HCT116 (cell line): Measurements from ENCODE around the gene HLA-F. TPM values are rescaled to one million over a fixed set of nuclear protein-coding genes. Genes with fewer than 3 reads are reported as not detected.

Experiments
- ATAC-seq: fragments of 200-7000 bp; cut with Tn5 transposase; 2 replicates; pipeline ENCODE4 v1.9.1; 2020; ENCODE audit warnings: mild to moderate bottlenecking, moderate library complexity
- BruUV-seq: library from RNA; stranded (reverse); fragments of 400-500 nt; replicated peaks from 2 replicates; lab custom pipeline; 2021; lab: Mats Ljungman, UMichigan
- CTCF ChIA-PET: fragments of 300-600 bp; sonication (Branson Sonifier 250); formaldehyde crosslinking; loops from one replicate; lab custom pipeline; 2021; ENCODE audit warnings: antibody characterized with exemption; lab: Charles Lee
- POLR2A ChIA-PET: fragments of 300-600, 350-600 bp; sonication (Branson Sonifier 250); formaldehyde crosslinking; loops from one replicate; lab custom pipeline; 2021; ENCODE audit warnings: antibody characterized with exemption; lab: Charles Lee
- RAD21 ChIA-PET, 2 experiments: fragments of 300-600 bp; sonication (Branson Sonifier 250); formaldehyde crosslinking; loops; one replicate each; lab custom pipeline; 2023; ENCODE audit warnings: low total read pairs in 2 of 2; ENCODE audit not compliant: uncharacterized antibody in 2 of 2, unreplicated experiment in 2 of 2, low non-redundant PET in 1 of 2; lab: Charles Lee
- DNase-seq: peaks from one replicate; pipeline ENCODE4 v3.0.0-alpha.2; 2010; ENCODE audit warnings: low read depth, low spot score
- H2AFZ ChIP-seq: fragments of 200-600 bp; shearing (Covaris generic), sonication (generic); 2 replicates; pipeline ENCODE4 v1.6.1; 2017; ENCODE audit warnings: low read depth, mixed run types, mixed read lengths, antibody characterized with exemption, low read length; ENCODE audit not compliant: poor library complexity, severe bottlenecking
- H3K27ac ChIP-seq: 2 replicates; pipeline ENCODE4 v1.5.1; 2012; ENCODE audit warnings: low read depth, low read length
- H3K27me3 ChIP-seq: fragments of 200-600 bp; sonication (generic); 2 replicates; pipeline ENCODE4 v1.6.1; 2016; ENCODE audit warnings: mixed run types, low read length, mixed read lengths; ENCODE audit not compliant: insufficient read depth
- H3K36me3 ChIP-seq, 2 experiments: fragments of 200-500 bp in 1 of 2; fragments of 200-600 bp in 1 of 2; sonication (Bioruptor generic) in 1 of 2; sonication (generic) in 1 of 2; 2 replicates each; pipeline versions ENCODE4 v1.5.1 to v1.6.1; 2014 to 2016; ENCODE audit warnings: low read length in 2 of 2, inconsistent platforms in 1 of 2, mixed read lengths in 1 of 2, mixed run types in 1 of 2; ENCODE audit not compliant: insufficient read depth in 2 of 2, control insufficient read depth in 1 of 2
- H3K4me1 ChIP-seq, 2 experiments: fragments of 200-600 bp in 1 of 2; sonication (generic) in 1 of 2; 2 replicates each; pipeline versions ENCODE4 v1.5.1 to v1.6.1; 2012 to 2017; ENCODE audit warnings: low read length in 2 of 2, inconsistent platforms in 1 of 2, mild to moderate bottlenecking in 1 of 2, mixed read lengths in 1 of 2, mixed run types in 1 of 2, moderate library complexity in 1 of 2; ENCODE audit not compliant: insufficient read depth in 2 of 2, control insufficient read depth in 1 of 2
- H3K4me2 ChIP-seq: fragments of 200-600 bp; sonication (generic); 2 replicates; pipeline ENCODE4 v1.6.1; 2017; ENCODE audit warnings: mixed run types, low read length, mixed read lengths
- H3K4me3 ChIP-seq, 2 experiments: fragments of 200-600 bp in 1 of 2; sonication (generic) in 1 of 2; replicated peaks in 1 of 2; 2 replicates each; pipeline ENCODE4 v1.5.1; 2011 to 2016; ENCODE audit warnings: low read length in 2 of 2, control low read depth in 1 of 2, low read depth in 1 of 2, mild to moderate bottlenecking in 1 of 2, mixed read lengths in 1 of 2, mixed run types in 1 of 2
- H3K79me2 ChIP-seq: fragments of 200-600 bp; sonication (generic); 2 replicates; pipeline ENCODE4 v1.6.1; 2017; ENCODE audit warnings: mild to moderate bottlenecking, mixed run types, low read length, moderate library complexity, mixed read lengths; ENCODE audit not compliant: insufficient read depth
- H3K9ac ChIP-seq: fragments of 200-600 bp; sonication (generic); 2 replicates; pipeline ENCODE4 v1.6.1; 2016; ENCODE audit warnings: low read length, mixed read lengths
- H3K9me2 ChIP-seq: fragments of 200-600 bp; sonication (generic), shearing (Covaris generic); 2 replicates; pipeline ENCODE4 v1.6.1; 2017; ENCODE audit warnings: mixed run types, mild to moderate bottlenecking, moderate library complexity; ENCODE audit not compliant: insufficient read depth
- H3K9me3 ChIP-seq, 2 experiments: fragments of 200-500 bp in 1 of 2; fragments of 200-600 bp in 1 of 2; sonication (Bioruptor generic) in 1 of 2; sonication (generic) in 1 of 2; 2 replicates each; pipeline ENCODE4 v1.6.1; 2014 to 2017; ENCODE audit warnings: low read length in 2 of 2, mixed read lengths in 2 of 2, inconsistent platforms in 1 of 2, low read depth in 1 of 2, mild to moderate bottlenecking in 1 of 2, mixed run types in 1 of 2, moderate library complexity in 1 of 2; ENCODE audit not compliant: control insufficient read depth in 1 of 2, insufficient read depth in 1 of 2
- H4K20me1 ChIP-seq: fragments of 200-600 bp; sonication (generic), shearing (Covaris generic); 2 replicates; pipeline ENCODE4 v1.6.1; 2017; ENCODE audit warnings: mixed run types, mild to moderate bottlenecking, moderate library complexity; ENCODE audit not compliant: insufficient read depth
- CBX3 ChIP-seq: IDR thresholded peaks from 2 replicates; pipeline ENCODE4 v1.6.1; 2012; ENCODE audit warnings: low read depth
- EGR1 ChIP-seq: IDR thresholded peaks from 2 replicates; pipeline ENCODE4 v1.6.1; 2012; ENCODE audit warnings: low read depth
- ELF1 ChIP-seq: IDR thresholded peaks from 2 replicates; pipeline ENCODE4 v1.6.1; 2012; ENCODE audit warnings: low read depth, borderline replicate concordance
- EZH2 ChIP-seq: fragments of 200-600 bp; sonication (generic); IDR thresholded peaks from 2 replicates; pipeline ENCODE4 v1.6.1; 2017; ENCODE audit warnings: antibody characterized with exemption, mixed run types
- EZH2phosphoT487 ChIP-seq: fragments of 200-600 bp; IDR thresholded peaks from 2 replicates; pipeline ENCODE4 v1.6.1; 2018; ENCODE audit warnings: antibody characterized with exemption, borderline replicate concordance
- POLR2A ChIP-seq: IDR thresholded peaks from 2 replicates; pipeline ENCODE4 v1.7.0; 2011; ENCODE audit warnings: borderline replicate concordance; ENCODE audit not compliant: insufficient read depth, insufficient read length; ENCODE audit errors: extremely low read depth
- POLR2AphosphoS5 ChIP-seq: IDR thresholded peaks from 2 replicates; pipeline ENCODE4 v1.6.1; 2011; ENCODE audit warnings: mild to moderate bottlenecking, low read depth, low read length, moderate library complexity
- RAD21 ChIP-seq: IDR thresholded peaks from 2 replicates; pipeline ENCODE4 v1.6.1; 2012; ENCODE audit warnings: low read depth, mild to moderate bottlenecking
- REST ChIP-seq: IDR thresholded peaks from 2 replicates; pipeline ENCODE4 v1.6.1; 2012; ENCODE audit warnings: low read depth
- SIN3A ChIP-seq: IDR thresholded peaks from 2 replicates; pipeline ENCODE4 v1.6.1; 2012; ENCODE audit warnings: low read depth
- SRF ChIP-seq: IDR thresholded peaks from 2 replicates; pipeline ENCODE4 v1.6.1; 2012; ENCODE audit warnings: low read depth
- YY1 ChIP-seq: IDR thresholded peaks from 2 replicates; pipeline ENCODE4 v1.6.1; 2011; ENCODE audit warnings: low read length, low read depth, moderate library complexity, mild to moderate bottlenecking; ENCODE audit not compliant: insufficient replicate concordance; ENCODE audit errors: extremely low read depth
- ZBTB33 ChIP-seq: IDR thresholded peaks from 2 replicates; pipeline ENCODE4 v1.6.1; 2011; ENCODE audit warnings: mild to moderate bottlenecking, low read length, moderate library complexity; ENCODE audit not compliant: insufficient replicate concordance; ENCODE audit errors: extremely low read depth
- ZFX ChIP-seq: fragments of 450-650 bp; IDR thresholded peaks from 2 replicates; pipeline ENCODE4 v1.6.1; 2017
- ZNF274 ChIP-seq: fragments of 200-500 bp; sonication (Bioruptor generic); IDR thresholded peaks from 2 replicates; pipeline ENCODE4 v1.6.1; 2014; ENCODE audit warnings: mild to moderate bottlenecking, low read depth, low read length, inconsistent platforms
- intact Hi-C: fragments of 100-400 bp; cut with micrococcal nuclease; formaldehyde crosslinking; loops from 2 replicates; pipeline ENCODE4 v1.10.0; 2022
- total RNA-seq: library from RNA; stranded (reverse); gene quantifications from one replicate; pipeline ENCODE4 v1.2.1, GENCODE V29; 2021; ENCODE audit not compliant: unreplicated experiment
- TF ChIP-seq, protein P1 (sequence below), 3 experiments: fragments of 200-600 bp in 1 of 3; sonication (generic) in 1 of 3; IDR thresholded peaks in 2 of 3; conservative IDR thresholded peaks in 1 of 3; 2 replicates each; pipeline ENCODE4 v1.5.1; 2012 to 2017; ENCODE audit warnings: low read depth in 2 of 3, low read length in 2 of 3, antibody characterized with exemption in 1 of 3, borderline replicate concordance in 1 of 3, control low read depth in 1 of 3, mild to moderate bottlenecking in 1 of 3, mixed read lengths in 1 of 3, mixed run types in 1 of 3, moderate library complexity in 1 of 3; ENCODE audit not compliant: insufficient read depth in 1 of 3
- TF ChIP-seq, protein P2 (sequence below): IDR thresholded peaks from 2 replicates; pipeline ENCODE4 v1.6.1; 2012

The HLA-F gene
- total RNA-seq, 1 experiment from 2014 or later = 24.6 TPM

DNA sequence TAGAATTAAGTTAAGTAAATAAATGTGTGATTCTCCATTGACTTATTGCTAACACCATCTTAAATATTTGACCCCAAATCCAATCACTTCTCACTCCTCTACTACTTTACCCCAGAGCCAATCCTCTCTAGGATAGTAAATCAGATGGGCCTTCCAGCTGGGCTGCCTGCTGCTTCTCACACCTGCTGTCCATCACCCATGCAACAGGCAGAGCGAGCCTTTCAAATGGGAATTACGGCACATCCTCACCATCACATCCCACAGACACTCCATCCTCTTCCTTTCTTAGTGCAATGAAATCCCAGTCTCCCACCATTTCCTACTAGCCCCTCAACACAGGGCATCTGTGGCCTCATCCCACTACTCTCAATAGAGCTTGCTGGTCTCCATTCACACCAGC, 34.0 kb downstream of the HLA-F start:
- H3K9me2 ChIP-seq = no peaks in the 10 kb centered on the region
- RAD21 ChIA-PET = no interaction called here
- no peak overlapping the region for H2AFZ ChIP-seq
- H3K36me3 ChIP-seq = no peaks in the 10 kb centered on the region
- H3K4me2 ChIP-seq = no peak overlapping the region
- intact Hi-C loops = no loop called here
- TF ChIP-seq POLR2AphosphoS5 = no peak
- no peak for TF ChIP-seq YY1
- TF ChIP-seq EZH2 = no peak
- TF ChIP-seq ZFX = no peak
- TF ChIP-seq EZH2phosphoT487 = no peak
- TF ChIP-seq SIN3A = no peak
- no peak for TF ChIP-seq SRF
- TF ChIP-seq, protein P1, sequence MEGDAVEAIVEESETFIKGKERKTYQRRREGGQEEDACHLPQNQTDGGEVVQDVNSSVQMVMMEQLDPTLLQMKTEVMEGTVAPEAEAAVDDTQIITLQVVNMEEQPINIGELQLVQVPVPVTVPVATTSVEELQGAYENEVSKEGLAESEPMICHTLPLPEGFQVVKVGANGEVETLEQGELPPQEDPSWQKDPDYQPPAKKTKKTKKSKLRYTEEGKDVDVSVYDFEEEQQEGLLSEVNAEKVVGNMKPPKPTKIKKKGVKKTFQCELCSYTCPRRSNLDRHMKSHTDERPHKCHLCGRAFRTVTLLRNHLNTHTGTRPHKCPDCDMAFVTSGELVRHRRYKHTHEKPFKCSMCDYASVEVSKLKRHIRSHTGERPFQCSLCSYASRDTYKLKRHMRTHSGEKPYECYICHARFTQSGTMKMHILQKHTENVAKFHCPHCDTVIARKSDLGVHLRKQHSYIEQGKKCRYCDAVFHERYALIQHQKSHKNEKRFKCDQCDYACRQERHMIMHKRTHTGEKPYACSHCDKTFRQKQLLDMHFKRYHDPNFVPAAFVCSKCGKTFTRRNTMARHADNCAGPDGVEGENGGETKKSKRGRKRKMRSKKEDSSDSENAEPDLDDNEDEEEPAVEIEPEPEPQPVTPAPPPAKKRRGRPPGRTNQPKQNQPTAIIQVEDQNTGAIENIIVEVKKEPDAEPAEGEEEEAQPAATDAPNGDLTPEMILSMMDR (IDR thresholded peaks at IDR 0.05 in 2 of 3, conservative IDR thresholded peaks at IDR 0.05 in 1 of 3; ENCODE audit: borderline replicate concordance in 1 of 3, insufficient read depth in 1 of 3, low read depth in 2 of 3, low read length in 2 of 3) = no peak
- no peak for TF ChIP-seq ZNF274
- no peak for TF ChIP-seq CBX3
- no peak for TF ChIP-seq POLR2A
- TF ChIP-seq, protein P2, sequence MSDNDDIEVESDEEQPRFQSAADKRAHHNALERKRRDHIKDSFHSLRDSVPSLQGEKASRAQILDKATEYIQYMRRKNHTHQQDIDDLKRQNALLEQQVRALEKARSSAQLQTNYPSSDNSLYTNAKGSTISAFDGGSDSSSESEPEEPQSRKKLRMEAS = no peak
- no peak for TF ChIP-seq ZBTB33
- TF ChIP-seq REST = no peak
- no peak for TF ChIP-seq EGR1
- TF ChIP-seq RAD21 = no peak
- no peak for TF ChIP-seq ELF1
- no peak overlapping the region for H3K27ac ChIP-seq
- no peak overlapping the region for H3K4me3 ChIP-seq
- POLR2A ChIA-PET = interaction anchor here (3.4 kb wide), 1 partner anchor 8 kb away, joined by 12 read pairs; no protein-coding TSS in a partner anchor
- ATAC-seq (no peak), DNase-seq (no peak)
- BruUV-seq = no TSS peak
- CTCF ChIA-PET = interaction anchor here (3.5 kb wide), 1 partner anchor 8 kb away, joined by 8 read pairs; no protein-coding TSS in a partner anchor
- H3K79me2 ChIP-seq = no peaks in the 10 kb centered on the region
- peaks cover 4 to 31% of the 10 kb centered on the region in 2 experiments; a peak in 3 of 4 replicates for H3K4me1 ChIP-seq
- no peak overlapping the region for H3K9ac ChIP-seq
- H3K27me3 ChIP-seq = no peaks in the 10 kb centered on the region
- H3K9me3 ChIP-seq = no peaks in the 10 kb centered on the region
- no peaks in the 10 kb centered on the region for H4K20me1 ChIP-seq
